IMR-90 (cell line): ENCODE data around the gene BAZ2A. TPM values are rescaled to one million over a fixed set of nuclear protein-coding genes. Genes with fewer than 3 reads are reported as not detected.

Source experiments
- ATAC-seq: fragments of 200-7000 bp; cut with Tn5 transposase; 2 replicates; pipeline ENCODE4 v1.9.1; 2020; ENCODE audit warnings: low read depth, mild to moderate bottlenecking, moderate library complexity
- BruUV-seq: library from RNA; stranded (reverse); fragments of 400-500 nt; replicated peaks from 2 replicates; lab custom pipeline; 2021; lab: Mats Ljungman, UMichigan
- CTCF ChIA-PET: fragments of 300-600 bp; formaldehyde crosslinking; extraction: SDS; loops from one replicate; lab custom pipeline; 2021; ENCODE audit warnings: antibody characterized with exemption; lab: Yijun Ruan, JAX
- POLR2A ChIA-PET: fragments of 300-600 bp; sonication (Branson Sonifier 250); formaldehyde crosslinking; loops from one replicate; lab custom pipeline; 2022; ENCODE audit warnings: antibody characterized with exemption; ENCODE audit not compliant: unreplicated experiment; lab: Charles Lee
- DNase-seq: peaks from one replicate; pipeline ENCODE4 v3.0.0; 2013
- H2AFZ ChIP-seq: replicated peaks from 2 replicates; pipeline ENCODE3; 2013; ENCODE audit warnings: low read length, mild to moderate bottlenecking; ENCODE audit not compliant: poor library complexity
- H2AK5ac ChIP-seq: 2 replicates; pipeline ENCODE4 v1.6.1; 2013; ENCODE audit warnings: low read depth, low read length, inconsistent platforms
- H2AK9ac ChIP-seq: replicated peaks from 2 replicates; pipeline ENCODE3; 2013; ENCODE audit warnings: mild to moderate bottlenecking, low read depth, low read length, moderate library complexity; ENCODE audit not compliant: poor library complexity
- H2BK120ac ChIP-seq: 2 replicates; pipeline ENCODE4 v1.6.1; 2013; ENCODE audit warnings: low read depth, low read length, inconsistent platforms
- H2BK15ac ChIP-seq: 3 replicates; pipeline ENCODE4 v1.6.1; 2013; ENCODE audit warnings: low read depth, low read length, inconsistent platforms
- H2BK20ac ChIP-seq: 2 replicates; pipeline ENCODE4 v1.6.1; 2013; ENCODE audit warnings: low read depth, mild to moderate bottlenecking, inconsistent platforms, low read length, moderate library complexity
- H2BK5ac ChIP-seq: 2 replicates; pipeline ENCODE4 v1.6.1; 2013; ENCODE audit warnings: mild to moderate bottlenecking, low read depth, low read length, inconsistent platforms; ENCODE audit not compliant: poor library complexity, severe bottlenecking
- H3K14ac ChIP-seq: replicated peaks from 2 replicates; pipeline ENCODE4 v1.6.1; 2013; ENCODE audit warnings: low read depth, low read length, inconsistent platforms
- H3K18ac ChIP-seq: 2 replicates; pipeline ENCODE4 v1.6.1; 2013; ENCODE audit warnings: low read depth, low read length, control low read depth
- H3K23ac ChIP-seq: 2 replicates; pipeline ENCODE4 v1.6.1; 2013; ENCODE audit warnings: low read depth, low read length, inconsistent platforms
- H3K27ac ChIP-seq: 2 replicates; pipeline ENCODE4 v1.5.1; 2013; ENCODE audit warnings: mild to moderate bottlenecking, control low read depth, low read length; ENCODE audit not compliant: insufficient read depth
- H3K27me3 ChIP-seq: 2 replicates; pipeline ENCODE4 v1.6.1; 2013; ENCODE audit warnings: low read length; ENCODE audit not compliant: control insufficient read depth, insufficient read depth
- H3K36me3 ChIP-seq: 2 replicates; pipeline ENCODE4 v1.6.1; 2013; ENCODE audit warnings: low read length, mixed read lengths; ENCODE audit not compliant: control insufficient read depth, insufficient read depth
- H3K4ac ChIP-seq: 2 replicates; pipeline ENCODE4 v1.6.1; 2013; ENCODE audit warnings: low read depth, low read length, inconsistent platforms
- H3K4me1 ChIP-seq: 2 replicates; pipeline ENCODE4 v1.6.1; 2013; ENCODE audit warnings: low read length, mixed read lengths; ENCODE audit not compliant: control insufficient read depth, insufficient read depth
- H3K4me2 ChIP-seq: 2 replicates; pipeline ENCODE4 v1.6.1; 2013; ENCODE audit warnings: low read depth, mild to moderate bottlenecking, control low read depth, low read length, moderate library complexity
- H3K4me3 ChIP-seq: 2 replicates; pipeline ENCODE4 v1.5.1; 2013; ENCODE audit warnings: low read depth, mild to moderate bottlenecking, control low read depth, low read length, moderate library complexity; ENCODE audit not compliant: insufficient read depth
- H3K56ac ChIP-seq: 2 replicates; pipeline ENCODE4 v1.6.1; 2013; ENCODE audit warnings: low read length, inconsistent platforms; ENCODE audit not compliant: insufficient read depth; ENCODE audit errors: extremely low read depth
- H3K79me1 ChIP-seq, 2 experiments: 2 replicates each; pipeline ENCODE4 v1.6.1; 2013; ENCODE audit warnings: low read length in 2 of 2, inconsistent platforms in 1 of 2, low read depth in 1 of 2
- H3K9ac ChIP-seq: 2 replicates; pipeline ENCODE4 v1.6.1; 2013; ENCODE audit warnings: low read depth, low read length, control low read depth
- H3K9me1 ChIP-seq: 2 replicates; pipeline ENCODE4 v1.6.1; 2013; ENCODE audit warnings: low read length, inconsistent platforms; ENCODE audit not compliant: insufficient read depth
- H3K9me3 ChIP-seq: 2 replicates; pipeline ENCODE4 v1.6.1; 2013; ENCODE audit warnings: low read length; ENCODE audit not compliant: control insufficient read depth, insufficient read depth
- H4K20me1 ChIP-seq: 2 replicates; pipeline ENCODE4 v1.6.1; 2013; ENCODE audit warnings: low read length, inconsistent platforms; ENCODE audit not compliant: insufficient read depth
- H4K5ac ChIP-seq: 2 replicates; pipeline ENCODE4 v1.6.1; 2013; ENCODE audit warnings: mild to moderate bottlenecking, low read depth, low read length, control low read depth
- H4K8ac ChIP-seq, 2 experiments: 2 replicates each; pipeline ENCODE4 v1.6.1; 2013; ENCODE audit warnings: low read depth in 2 of 2, low read length in 2 of 2, control low read depth in 1 of 2, inconsistent platforms in 1 of 2
- H4K91ac ChIP-seq: 2 replicates; pipeline ENCODE4 v1.6.1; 2013; ENCODE audit warnings: low read depth, low read length, inconsistent platforms; ENCODE audit not compliant: insufficient read depth
- BHLHE40 ChIP-seq: fragments of 150-350 bp; IDR thresholded peaks from 2 replicates; pipeline ENCODE4 v1.6.1; 2016; ENCODE audit warnings: mild to moderate bottlenecking, low read depth, low read length
- CEBPB ChIP-seq: IDR thresholded peaks from 2 replicates; pipeline ENCODE4 v1.6.1; 2012; ENCODE audit warnings: low read depth, low read length, improper control_type of control experiment
- CHD1 ChIP-seq: IDR thresholded peaks from 2 replicates; pipeline ENCODE4 v1.6.1; 2012; ENCODE audit warnings: low read depth, low read length, improper control_type of control experiment
- CTCF ChIP-seq: conservative IDR thresholded peaks from 2 replicates; pipeline ENCODE4 v1.5.1; 2012; ENCODE audit warnings: mild to moderate bottlenecking, low read depth, low read length, improper control_type of control experiment
- FOS ChIP-seq: fragments of 150-350 bp; IDR thresholded peaks from 2 replicates; pipeline ENCODE4 v1.6.1; 2016; ENCODE audit warnings: low read depth, low read length
- MAFK ChIP-seq: IDR thresholded peaks from 2 replicates; pipeline ENCODE4 v1.6.1; 2012; ENCODE audit warnings: low read depth, low read length, improper control_type of control experiment
- MAZ ChIP-seq: IDR thresholded peaks from 2 replicates; pipeline ENCODE4 v1.6.1; 2012; ENCODE audit warnings: low read depth, mild to moderate bottlenecking, low read length, improper control_type of control experiment, moderate library complexity, borderline replicate concordance
- MXI1 ChIP-seq: IDR thresholded peaks from 2 replicates; pipeline ENCODE4 v1.6.1; 2012; ENCODE audit warnings: low read depth, mild to moderate bottlenecking, low read length, moderate library complexity, borderline replicate concordance
- NFE2L2 ChIP-seq: fragments of 150-350 bp; IDR thresholded peaks from 2 replicates; pipeline ENCODE4 v1.6.1; 2016; ENCODE audit warnings: low read depth, mild to moderate bottlenecking, low read length
- POLR2A ChIP-seq: IDR thresholded peaks from 2 replicates; pipeline ENCODE4 v1.6.1; 2012; ENCODE audit warnings: mild to moderate bottlenecking, low read depth, low read length
- RAD21 ChIP-seq: IDR thresholded peaks from 2 replicates; pipeline ENCODE4 v1.6.1; 2012; ENCODE audit warnings: low read length, improper control_type of control experiment
- RCOR1 ChIP-seq: IDR thresholded peaks from 2 replicates; pipeline ENCODE4 v1.6.1; 2012; ENCODE audit warnings: mild to moderate bottlenecking, low read length, improper control_type of control experiment; ENCODE audit not compliant: insufficient replicate concordance
- RFX5 ChIP-seq: IDR thresholded peaks from 2 replicates; pipeline ENCODE4 v1.8.0; 2012; ENCODE audit warnings: low read depth, mild to moderate bottlenecking, low read length, moderate library complexity
- SMC3 ChIP-seq: fragments of 150-350 bp; IDR thresholded peaks from 2 replicates; pipeline ENCODE4 v1.6.1; 2016; ENCODE audit warnings: low read depth, mild to moderate bottlenecking, antibody characterized with exemption, low read length, moderate library complexity
- USF2 ChIP-seq: fragments of 150-350 bp; IDR thresholded peaks from 2 replicates; pipeline ENCODE4 v1.6.1; 2017; ENCODE audit warnings: mild to moderate bottlenecking, antibody characterized with exemption, low read length, low read depth
- WGBS, 2 experiments: methylation state at CpG; one replicate each; pipeline versions ENCODE4 v1.1.5 to v1.1.7; 2013; ENCODE audit warnings: missing lambda C conversion rate in 2 of 2; ENCODE audit not compliant: insufficient read length in 1 of 2; ENCODE audit errors: extremely low coverage in 2 of 2; 5-methylcytosine and 5-hydroxymethylcytosine counted together
- dilution Hi-C: fragments of 300-500 bp; cut with HindIII; formaldehyde crosslinking; loops from one replicate; pipeline ENCODE4 v1.14.3; 2018; ENCODE audit warnings: low sequenced_read_pairs; ENCODE audit not compliant: unreplicated experiment
- in situ Hi-C: fragments of 300-500 bp; cut with MboI; formaldehyde crosslinking; loops from 3 replicates; pipeline ENCODE4 v1.14.3; 2019; ENCODE audit warnings: low sequenced_read_pairs, inconsistent platforms, mixed read lengths
- intact Hi-C: fragments of 100-400 bp; cut with micrococcal nuclease; formaldehyde crosslinking; loops from 2 replicates; pipeline ENCODE4 v1.10.0; 2022
- polyA plus RNA-seq, 3 experiments: library from polyadenylated mRNA; depleted of rRNA; stranded (reverse); fragments of >200 nt; gene quantifications; 2 replicates each; pipeline ENCODE4 v1.2.3, GENCODE V29; 2012; ENCODE audit warnings: low replicate concordance in 1 of 3
- total RNA-seq: library from RNA; depleted of rRNA; stranded (reverse); fragments of >200 nt; gene quantifications from 2 replicates; pipeline ENCODE4 v1.2.3, GENCODE V29; 2012
- TF ChIP-seq, protein P1 (sequence below): fragments of 150-350 bp; IDR thresholded peaks from 2 replicates; pipeline ENCODE4 v1.6.1; 2016; ENCODE audit warnings: low read depth, mild to moderate bottlenecking, low read length, moderate library complexity, borderline replicate concordance

Gene BAZ2A
- total and polyA plus RNA-seq, 2 of the 4 experiments (the other 2 are of a cell fraction), result 15.4 to 42.8 TPM

GRCh38 chr12:56677680-56678079, 47.6 kb upstream of the BAZ2A start:
- H3K9ac ChIP-seq, result no peak overlapping the region; the same call in 1 of the 2 replicates
- H2BK15ac ChIP-seq, result no peak overlapping the region
- no peak overlapping the region for H2AFZ ChIP-seq
- no peak overlapping the region for H3K14ac ChIP-seq
- DNase-seq (no peak), ATAC-seq (no peak)
- no peak overlapping the region for H2AK9ac ChIP-seq
- peaks cover 0 to 46% of the 10 kb centered on the region in 2 experiments; a peak in 2 of 4 replicates for H3K79me1 ChIP-seq
- no peak overlapping the region for H3K23ac ChIP-seq
- dilution Hi-C loops (no loop called here), intact Hi-C loops (no loop called here), in situ Hi-C loops (no loop called here)
- no TSS peak for BruUV-seq
- H3K4me2 ChIP-seq, result no peak overlapping the region
- no peaks in the 10 kb centered on the region for H3K9me3 ChIP-seq
- no CpG with 5 or more reads among the region's 1 CpG for WGBS, 2 experiments
- no peak overlapping the region for H3K4ac ChIP-seq
- no peak overlapping the region for H2BK20ac ChIP-seq
- peaks cover 93% of the 10 kb centered on the region for H4K20me1 ChIP-seq
- no peaks in the 10 kb centered on the region for H3K27me3 ChIP-seq
- H2AK5ac ChIP-seq, result no peak overlapping the region
- H4K5ac ChIP-seq, result no peak overlapping the region
- H4K8ac ChIP-seq, result no peak overlapping the region
- no peak overlapping the region for H2BK5ac ChIP-seq
- no peak overlapping the region for H3K56ac ChIP-seq
- H3K9me1 ChIP-seq, result peaks cover 15% of the 10 kb centered on the region
- H3K18ac ChIP-seq, result no peak overlapping the region
- H3K4me1 ChIP-seq, result peaks cover 4% of the 10 kb centered on the region; the same call in 1 of the 2 replicates
- ChIA-PET CTCF (interaction anchor here (1.0 kb wide), 1 partner anchor 41 kb away, joined by 3 read pairs; no protein-coding TSS in a partner anchor), POLR2A (interaction anchor here (0.9 kb wide), 1 partner anchor 10 kb away, joined by 4 read pairs; the partner anchor contains the start of gene PTGES3)
- H2BK120ac ChIP-seq, result no peak overlapping the region
- H3K36me3 ChIP-seq, result peaks cover 19% of the 10 kb centered on the region
- TF ChIP-seq CEBPB (no peak), CTCF (no peak), USF2 (no peak), SMC3 (no peak), BHLHE40 (no peak), MAFK (no peak), RAD21 (no peak), MAZ (no peak), NFE2L2 (no peak), MXI1 (no peak), CHD1 (no peak), FOS (no peak), RCOR1 (no peak), POLR2A (no peak), RFX5 (no peak)
- TF ChIP-seq, protein P1, sequence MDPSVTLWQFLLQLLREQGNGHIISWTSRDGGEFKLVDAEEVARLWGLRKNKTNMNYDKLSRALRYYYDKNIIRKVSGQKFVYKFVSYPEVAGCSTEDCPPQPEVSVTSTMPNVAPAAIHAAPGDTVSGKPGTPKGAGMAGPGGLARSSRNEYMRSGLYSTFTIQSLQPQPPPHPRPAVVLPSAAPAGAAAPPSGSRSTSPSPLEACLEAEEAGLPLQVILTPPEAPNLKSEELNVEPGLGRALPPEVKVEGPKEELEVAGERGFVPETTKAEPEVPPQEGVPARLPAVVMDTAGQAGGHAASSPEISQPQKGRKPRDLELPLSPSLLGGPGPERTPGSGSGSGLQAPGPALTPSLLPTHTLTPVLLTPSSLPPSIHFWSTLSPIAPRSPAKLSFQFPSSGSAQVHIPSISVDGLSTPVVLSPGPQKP, result no peak
- no peak overlapping the region for H4K91ac ChIP-seq
- no peak overlapping the region for H3K27ac ChIP-seq
- no peak overlapping the region for H3K4me3 ChIP-seq
